HG03103 (cell line): Measurements from ENCODE around the gene HBQ1.
"Not testable (repeated sequence)": the region's sequence is repeated elsewhere in the genome, so short reads cannot be mapped to it uniquely, and the experiment has no call there.

Experiments
- ATAC-seq: cut with Tn5 transposase; IDR thresholded peaks from one replicate; pipeline ENCODE4 v1.9.1; 2021; ENCODE audit warnings: low read depth; ENCODE audit not compliant: unreplicated experiment

The HBQ1 gene

GRCh38 chr16:175011-175949 is 5.0 kb upstream of the HBQ1 start:
- no peak for ATAC-seq

- not testable (repeated sequence) for ATAC-seq
Measured at GRCh38 chr16:176006-176405, 4.3 kb upstream of the HBQ1 start.

GRCh38 chr16:176477-177382 is 3.5 kb upstream of the HBQ1 start, which contains the start of gene HBA1:
HBA1 (plus strand) TSS chr16:176680; CDS start chr16:176717, 37 bp downstream.
- ATAC-seq, result not testable (repeated sequence)

GRCh38 chr16:177394-177822 is 2.9 kb upstream of the HBQ1 start:
- no peak for ATAC-seq

GRCh38 chr16:177981-178667 is 2.1 kb upstream of the HBQ1 start:
- ATAC-seq, result no peak

GRCh38 chr16:178668-179015 is 1.6 kb upstream of the HBQ1 start:
- ATAC-seq, result no peak

GRCh38 chr16:179211-180092 is 807 bp upstream of the HBQ1 start:
- no peak for ATAC-seq

- peak; percentile 51 for ATAC-seq
Measured at GRCh38 chr16:180681-181564, 664 bp downstream of the HBQ1 start.

GRCh38 chr16:181565-182021 is 1.3 kb downstream of the HBQ1 start:
- ATAC-seq, result no peak

- no peak for ATAC-seq
Measured at GRCh38 chr16:183005-183404, 2.7 kb downstream of the HBQ1 start.

- no peak for ATAC-seq
Measured at GRCh38 chr16:185213-185612, 5.0 kb downstream of the HBQ1 start.

GRCh38 chr16:185691-186090 is 5.4 kb downstream of the HBQ1 start:
- no peak for ATAC-seq

GRCh38 chr16:187330-187729 is 7.1 kb downstream of the HBQ1 start:
- ATAC-seq, result no peak

GRCh38 chr16:188674-189073 is 8.4 kb downstream of the HBQ1 start:
- ATAC-seq, result no peak

- no peak for ATAC-seq
Measured at GRCh38 chr16:189604-190186, 9.4 kb downstream of the HBQ1 start.

- no peak for ATAC-seq
Measured at GRCh38 chr16:191831-192230, 11.6 kb downstream of the HBQ1 start.

GRCh38 chr16:192686-193085 is 12.4 kb downstream of the HBQ1 start:
- ATAC-seq, result no peak

GRCh38 chr16:193441-193840 is 13.2 kb downstream of the HBQ1 start:
- no peak for ATAC-seq
